HG02885 (cell line): ENCODE results near the gene NT5DC4.

Experiments used
- ATAC-seq: cut with Tn5 transposase; IDR thresholded peaks from one replicate; pipeline ENCODE4 v1.9.1; 2021; ENCODE audit warnings: mild to moderate bottlenecking; ENCODE audit not compliant: unreplicated experiment, poor library complexity

NT5DC4 gene

GRCh38 chr2:112749755-112750559, 29.1 kb downstream of the NT5DC4 start:
- peak; percentile 74 for ATAC-seq

- no peak for ATAC-seq
Measured at GRCh38 chr2:112750560-112750843, 29.7 kb downstream of the NT5DC4 start.

- ATAC-seq: no peak
Measured at GRCh38 chr2:112751451-112752197, 30.8 kb downstream of the NT5DC4 start.

- no peak for ATAC-seq
Measured at GRCh38 chr2:112752667-112753066, 31.8 kb downstream of the NT5DC4 start.

- ATAC-seq: no peak
Measured at GRCh38 chr2:112754564-112754963, 33.7 kb downstream of the NT5DC4 start.

GRCh38 chr2:112755444-112755843, 34.6 kb downstream of the NT5DC4 start:
- ATAC-seq: no peak

- no peak for ATAC-seq
Measured at GRCh38 chr2:112756207-112756606, 35.4 kb downstream of the NT5DC4 start.

GRCh38 chr2:112757265-112757664, 36.4 kb downstream of the NT5DC4 start:
- no peak for ATAC-seq

- no peak for ATAC-seq
Measured at GRCh38 chr2:112758711-112759110, 37.9 kb downstream of the NT5DC4 start.

- ATAC-seq: no peak
Measured at GRCh38 chr2:112760149-112760548, 39.3 kb downstream of the NT5DC4 start.

- no peak for ATAC-seq
Measured at GRCh38 chr2:112762276-112762675, 41.5 kb downstream of the NT5DC4 start.

GRCh38 chr2:112764071-112765044, 43.5 kb downstream of the NT5DC4 start, which contains the start of gene CKAP2L:
CKAP2L (minus strand) TSS chr2:112764609; CDS start chr2:112764598, 11 bp downstream.
- peak; percentile 98 for ATAC-seq

GRCh38 chr2:112765251-112765650, 44.4 kb downstream of the NT5DC4 start:
- no peak for ATAC-seq

- no peak for ATAC-seq
Measured at GRCh38 chr2:112767693-112768330, 47.0 kb downstream of the NT5DC4 start.

- no peak for ATAC-seq
Measured at GRCh38 chr2:112768432-112768831, 47.6 kb downstream of the NT5DC4 start.

GRCh38 chr2:112772322-112772721, 51.5 kb downstream of the NT5DC4 start:
- no peak for ATAC-seq

- ATAC-seq: no peak
Measured at GRCh38 chr2:112772911-112773475, 52.2 kb downstream of the NT5DC4 start.

- no peak for ATAC-seq
Measured at GRCh38 chr2:112773556-112773955, 52.7 kb downstream of the NT5DC4 start.

GRCh38 chr2:112774536-112775285, 53.9 kb downstream of the NT5DC4 start:
- ATAC-seq: no peak
